OCI-LY1 (cell line): ENCODE data around the gene GOLGA6L7.

Source experiments
- CTCF ChIP-seq: fragments of 200-600 bp; sonication (generic), shearing (Covaris generic); IDR thresholded peaks from 2 replicates; pipeline ENCODE4 v1.5.1; 2017; ENCODE audit warnings: mild to moderate bottlenecking, antibody characterized with exemption, low read length, moderate library complexity, mixed read lengths
- EZH2 ChIP-seq: fragments of 200-600 bp; sonication (generic), shearing (Covaris generic); IDR thresholded peaks from 2 replicates; pipeline ENCODE4 v1.8.0; 2017; ENCODE audit warnings: borderline replicate concordance, mixed run types, mild to moderate bottlenecking, antibody characterized with exemption, low read length, moderate library complexity, mixed read lengths

DNA sequence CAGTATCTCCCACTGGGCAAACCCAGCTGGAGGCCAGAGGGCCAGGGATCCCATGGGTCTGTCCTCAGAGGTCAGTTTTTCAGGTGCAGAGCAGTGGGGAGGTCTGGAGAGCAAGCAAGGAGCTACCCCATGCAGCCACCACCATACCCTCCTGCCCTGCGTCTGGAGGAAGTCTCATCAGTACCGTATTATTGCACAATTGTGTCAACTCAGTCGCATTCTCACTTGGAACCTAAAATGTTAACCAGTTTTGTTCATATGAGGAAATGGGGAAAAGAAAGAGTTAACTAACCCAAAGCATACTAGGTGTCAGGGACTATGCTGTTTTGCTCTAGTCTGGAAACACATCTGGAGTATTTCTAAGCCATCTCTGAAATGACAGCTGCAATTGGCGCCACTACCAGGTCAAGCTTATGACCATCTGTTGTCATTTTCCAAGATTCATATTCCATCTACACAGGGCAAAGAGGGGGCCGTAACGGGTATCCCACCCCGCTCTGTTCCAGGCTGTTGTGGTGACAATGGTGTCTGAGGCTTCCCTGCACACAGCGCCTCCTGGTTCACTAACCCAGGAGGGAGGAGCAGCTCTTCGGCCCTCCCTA, 20.4 kb upstream of the GOLGA6L7 start:
- TF ChIP-seq CTCF (no peak), EZH2 (no peak)
